Spleen (tissue), 7 donors: ENCODE results near the gene ACTR1B.
A peak's percentile ranks its signal among the peaks of the same experiment; 100 is the strongest.

ENCODE experiments used
- POLR2A ChIP-seq, 3 donors: fragments of 450-650 bp; IDR thresholded peaks; one replicate each; pipeline ENCODE4 v1.5.1; 2017; ENCODE audit warnings: antibody characterized with exemption in 3 of 3, mild to moderate bottlenecking in 1 of 3
- POLR2AphosphoS5 ChIP-seq, 3 donors: sonication (generic); formaldehyde crosslinking; IDR thresholded peaks; one replicate each; pipeline ENCODE4 v1.5.1; 2017; ENCODE audit warnings: antibody characterized with exemption in 3 of 3
- TF ChIP-seq, protein P1 (sequence below), 11 experiments: fragments of 200-600 bp in 7 of 11; fragments of 450-650 bp in 4 of 11; sonication (generic) in 4 of 11; IDR thresholded peaks in 8 of 11; conservative IDR thresholded peaks in 3 of 11; 1 replicate in 7 of 11; 2 replicates in 4 of 11; pipeline versions ENCODE4 v1.4.0 to v1.8.0; 2016 to 2021; ENCODE audit warnings: antibody characterized with exemption in 11 of 11, inconsistent platforms in 4 of 11, mild to moderate bottlenecking in 1 of 11
- donor health status: DM: no; HTN: no; CAD: no; lungs with moderate emphysema.
- donor health status: DM: no; HTN: no; CAD: no.
- donor health status: DM: no; HTN: no; CAD: no.

DNA sequence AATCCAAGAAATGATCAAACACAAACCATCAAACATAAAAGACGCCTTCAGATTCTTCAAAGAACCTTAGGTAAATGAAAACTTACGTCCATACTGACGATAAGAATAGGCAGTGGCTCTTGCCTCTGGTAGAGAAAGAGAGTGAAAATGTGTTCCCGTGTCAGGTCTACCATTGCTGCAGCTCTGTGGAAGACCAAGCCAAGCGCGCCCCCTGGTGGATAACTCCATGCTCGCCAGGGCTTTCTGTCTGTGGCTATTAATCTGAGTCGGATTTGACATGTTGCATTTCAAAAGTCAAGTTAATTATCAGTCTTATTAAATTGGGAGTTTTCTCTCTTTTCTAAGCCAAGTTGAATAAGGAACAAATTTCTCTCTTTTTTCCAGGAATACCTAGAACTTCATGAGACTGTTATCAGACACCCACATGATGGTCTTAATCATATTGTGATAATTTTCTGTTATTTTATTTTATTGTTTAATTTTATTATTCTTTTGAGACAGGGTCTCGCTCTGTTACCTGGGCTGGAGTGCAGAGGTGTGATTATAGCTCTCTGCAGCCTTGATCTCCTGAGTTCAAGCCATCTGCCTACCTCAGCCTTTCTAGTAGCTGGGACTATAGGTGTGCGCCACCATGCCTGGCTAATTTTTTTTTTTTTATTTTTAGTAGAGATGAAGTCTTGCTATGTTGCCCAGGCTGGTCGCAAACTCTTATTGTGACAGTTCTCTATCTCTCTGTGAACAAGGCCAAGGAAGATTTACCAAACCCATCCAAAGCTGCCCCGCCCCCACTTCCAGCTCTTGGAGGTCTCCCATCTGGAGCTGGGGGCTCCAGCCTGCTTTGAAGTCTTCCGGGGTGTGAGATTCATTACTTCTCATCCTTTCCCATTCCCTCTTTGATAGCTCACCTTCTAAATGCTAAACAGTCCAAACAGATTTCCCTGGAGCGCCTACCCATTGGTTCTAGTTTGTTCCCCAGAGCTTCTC, 33.7 kb upstream of the ACTR1B start:
- TF ChIP-seq, protein P1, sequence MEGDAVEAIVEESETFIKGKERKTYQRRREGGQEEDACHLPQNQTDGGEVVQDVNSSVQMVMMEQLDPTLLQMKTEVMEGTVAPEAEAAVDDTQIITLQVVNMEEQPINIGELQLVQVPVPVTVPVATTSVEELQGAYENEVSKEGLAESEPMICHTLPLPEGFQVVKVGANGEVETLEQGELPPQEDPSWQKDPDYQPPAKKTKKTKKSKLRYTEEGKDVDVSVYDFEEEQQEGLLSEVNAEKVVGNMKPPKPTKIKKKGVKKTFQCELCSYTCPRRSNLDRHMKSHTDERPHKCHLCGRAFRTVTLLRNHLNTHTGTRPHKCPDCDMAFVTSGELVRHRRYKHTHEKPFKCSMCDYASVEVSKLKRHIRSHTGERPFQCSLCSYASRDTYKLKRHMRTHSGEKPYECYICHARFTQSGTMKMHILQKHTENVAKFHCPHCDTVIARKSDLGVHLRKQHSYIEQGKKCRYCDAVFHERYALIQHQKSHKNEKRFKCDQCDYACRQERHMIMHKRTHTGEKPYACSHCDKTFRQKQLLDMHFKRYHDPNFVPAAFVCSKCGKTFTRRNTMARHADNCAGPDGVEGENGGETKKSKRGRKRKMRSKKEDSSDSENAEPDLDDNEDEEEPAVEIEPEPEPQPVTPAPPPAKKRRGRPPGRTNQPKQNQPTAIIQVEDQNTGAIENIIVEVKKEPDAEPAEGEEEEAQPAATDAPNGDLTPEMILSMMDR (IDR thresholded peaks at IDR 0.05 in 8 of 11, conservative IDR thresholded peaks at IDR 0.05 in 3 of 11): peak; percentile 91 to 98 (median 95)
- TF ChIP-seq POLR2AphosphoS5 (IDR thresholded peaks at IDR 0.05) (no peak), POLR2A (IDR thresholded peaks at IDR 0.05) (no peak)
